ENCODE data around the gene PAK3.

The PAK3 gene

GRCh38 chrX:111095974-111096895 is at the start of gene PAK3:
Gene PAK3 (plus strand): TSS chrX:111096191. CDS start chrX:111123104, 26,913 bp downstream.
- no peak for FAIRE-seq

GRCh38 chrX:111047575-111047974 is 48.4 kb upstream of the PAK3 start:
- no peak for FAIRE-seq

GRCh38 chrX:111052478-111052877 is 43.5 kb upstream of the PAK3 start:
- FAIRE-seq = no peak

- FAIRE-seq = no peak
Measured at GRCh38 chrX:111071542-111072277, 24.3 kb upstream of the PAK3 start.

GRCh38 chrX:111083081-111083480 is 12.9 kb upstream of the PAK3 start:
- no peak for FAIRE-seq

GRCh38 chrX:111086591-111087006 is 9.4 kb upstream of the PAK3 start:
- no peak for FAIRE-seq

GRCh38 chrX:111088628-111089027 is 7.4 kb upstream of the PAK3 start:
- FAIRE-seq = no peak

GRCh38 chrX:111090458-111090857 is 5.5 kb upstream of the PAK3 start:
- no peak for FAIRE-seq

- no peak for FAIRE-seq
Measured at GRCh38 chrX:111098874-111099273, 2.9 kb downstream of the PAK3 start.

- FAIRE-seq = no peak
Measured at GRCh38 chrX:111100191-111100590, 4.2 kb downstream of the PAK3 start.

- no peak for FAIRE-seq
Measured at GRCh38 chrX:111101580-111101979, 5.6 kb downstream of the PAK3 start.

- FAIRE-seq = no peak
Measured at GRCh38 chrX:111102636-111103035, 6.6 kb downstream of the PAK3 start.

- no peak for FAIRE-seq
Measured at GRCh38 chrX:111103246-111103645, 7.3 kb downstream of the PAK3 start.

- no peak for FAIRE-seq
Measured at GRCh38 chrX:111110098-111110775, 14.2 kb downstream of the PAK3 start.

GRCh38 chrX:111114806-111115205 is 18.8 kb downstream of the PAK3 start:
- no peak for FAIRE-seq

- FAIRE-seq = no peak
Measured at GRCh38 chrX:111116666-111117065, 20.7 kb downstream of the PAK3 start.

GRCh38 chrX:111119341-111119740 is 23.4 kb downstream of the PAK3 start:
- no peak for FAIRE-seq

- FAIRE-seq = no peak
Measured at GRCh38 chrX:111123125-111123524, 27.1 kb downstream of the PAK3 start.

- FAIRE-seq = no peak
Measured at GRCh38 chrX:111123606-111124179, 27.7 kb downstream of the PAK3 start.

- FAIRE-seq = no peak
Measured at GRCh38 chrX:111124418-111124817, 28.4 kb downstream of the PAK3 start.

- FAIRE-seq = no peak
Measured at GRCh38 chrX:111127038-111127437, 31.0 kb downstream of the PAK3 start.

GRCh38 chrX:111129921-111130320 is 33.9 kb downstream of the PAK3 start:
- no peak for FAIRE-seq

GRCh38 chrX:111131572-111131971 is 35.6 kb downstream of the PAK3 start:
- no peak for FAIRE-seq
